HepG2 (cell line): ENCODE measurements around the gene GPR148. TPM values are rescaled to one million over a fixed set of nuclear protein-coding genes. Genes with fewer than 3 reads are reported as not detected.

Experiments
- ATAC-seq: fragments of 200-7000 bp; cut with Tn5 transposase; 3 replicates; pipeline ENCODE4 v1.9.1; 2020; ENCODE audit warnings: mild to moderate bottlenecking, moderate library complexity
- BruUV-seq: library from RNA; stranded (reverse); fragments of 400-500 nt; replicated peaks from 2 replicates; lab custom pipeline; 2021; lab: Mats Ljungman, UMichigan
- CTCF ChIA-PET: fragments of 300-600 bp; formaldehyde crosslinking; extraction: SDS; loops from one replicate; lab custom pipeline; 2021; ENCODE audit warnings: low total read pairs, inconsistent platforms, low intra/inter-chr PET ratio; lab: Yijun Ruan, JAX
- POLR2A ChIA-PET: fragments of 350-600 bp; sonication (Branson Sonifier 250); formaldehyde crosslinking; loops from one replicate; lab custom pipeline; 2020; ENCODE audit warnings: antibody characterized with exemption, inconsistent platforms; lab: Yijun Ruan, JAX
- DNase-seq: peaks from one replicate; pipeline ENCODE4 v3.0.0-alpha.2; 2015; ENCODE audit warnings: low spot score
- FAIRE-seq: peaks from 3 replicates; lab custom pipeline; 2011; peaks lifted over from hg19 to GRCh38; lab: Jason Lieb, UNC
- H2AFZ ChIP-seq: one replicate; pipeline ENCODE4 v1.6.1; 2011; ENCODE audit warnings: low read length, inconsistent platforms
- H3K27ac ChIP-seq: fragments of 300-600 bp; 3 replicates; pipeline ENCODE4 v1.8.0; 2011; ENCODE audit warnings: mixed run types, mild to moderate bottlenecking, mixed read lengths, low read length, inconsistent platforms; ENCODE audit not compliant: insufficient read depth; ENCODE audit errors: extremely low read length
- H3K27me3 ChIP-seq, 2 experiments: fragments of 200-600 bp in 1 of 2; 2 replicates in 1 of 2; 3 replicates in 1 of 2; pipeline versions ENCODE4 v1.6.0 to v1.8.0; 2011; ENCODE audit warnings: low read length in 2 of 2, mild to moderate bottlenecking in 2 of 2, moderate library complexity in 2 of 2, inconsistent platforms in 1 of 2; ENCODE audit not compliant: insufficient read depth in 2 of 2, control insufficient read depth in 1 of 2
- H3K36me3 ChIP-seq, 2 experiments: fragments of 200-600 bp in 1 of 2; replicated peaks in 1 of 2; 2 replicates in 1 of 2; 3 replicates in 1 of 2; pipeline versions ENCODE4 v1.5.1 to v1.8.0; 2011; ENCODE audit warnings: low read length in 2 of 2, inconsistent platforms in 1 of 2; ENCODE audit not compliant: insufficient read depth in 2 of 2, control insufficient read depth in 1 of 2
- H3K4me1 ChIP-seq: 2 replicates; pipeline ENCODE4 v1.5.1; 2012; ENCODE audit warnings: low read length, inconsistent platforms; ENCODE audit not compliant: insufficient read depth
- H3K4me2 ChIP-seq: 2 replicates; pipeline ENCODE4 v1.6.0; 2011; ENCODE audit warnings: low read depth, low read length, inconsistent platforms
- H3K4me3 ChIP-seq, 3 experiments: fragments of 200-600 bp in 1 of 3; sonication (generic), shearing (Covaris generic) in 1 of 3; replicated peaks in 1 of 3; 2 replicates each; pipeline ENCODE4 v1.5.1; 2011 to 2016; ENCODE audit warnings: low read length in 3 of 3, inconsistent platforms in 2 of 3, low read depth in 2 of 3, mild to moderate bottlenecking in 2 of 3, control low read depth in 1 of 3, mixed read lengths in 1 of 3; ENCODE audit not compliant: insufficient read depth in 1 of 3
- H3K79me2 ChIP-seq: one replicate; pipeline ENCODE4 v1.6.1; 2011; ENCODE audit warnings: low read length, inconsistent platforms; ENCODE audit not compliant: insufficient read depth
- H3K9ac ChIP-seq: 2 replicates; pipeline ENCODE4 v1.6.0; 2011; ENCODE audit warnings: mild to moderate bottlenecking, low read depth, low read length, inconsistent platforms; ENCODE audit not compliant: insufficient read depth
- H3K9me3 ChIP-seq: 2 replicates; pipeline ENCODE4 v1.5.1; 2012; ENCODE audit warnings: mild to moderate bottlenecking, low read length
- H4K20me1 ChIP-seq: 2 replicates; pipeline ENCODE4 v1.6.0; 2011; ENCODE audit warnings: inconsistent platforms, mild to moderate bottlenecking, low read length, moderate library complexity; ENCODE audit not compliant: insufficient read depth
- ATF6 ChIP-seq: sonication (generic); formaldehyde crosslinking; conservative IDR thresholded peaks from 2 replicates; pipeline ENCODE4 v1.4.0; 2020; ENCODE audit warnings: missing genetic modification reagents
- CEBPZ ChIP-seq: IDR thresholded peaks from 2 replicates; pipeline ENCODE4 v1.6.1; 2012; ENCODE audit warnings: low read length, improper control_type of control experiment
- ERF ChIP-seq: IDR thresholded peaks from 2 replicates; pipeline ENCODE4 v1.6.1; 2018; ENCODE audit warnings: missing biosample characterization, missing genetic modification reagents
- HOXA7 ChIP-seq: sonication (generic); formaldehyde crosslinking; IDR thresholded peaks from 2 replicates; pipeline ENCODE4 v1.8.1; 2022; ENCODE audit warnings: mild to moderate bottlenecking, missing genetic modification reagents, moderate library complexity
- KMT2B ChIP-seq: IDR thresholded peaks from 2 replicates; pipeline ENCODE4 v1.6.1; 2016; ENCODE audit warnings: missing genetic modification reagents, missing compliant biosample characterization
- MYPOP ChIP-seq: sonication (generic); formaldehyde crosslinking; IDR thresholded peaks from 2 replicates; pipeline ENCODE4 v1.8.1; 2023; ENCODE audit warnings: mild to moderate bottlenecking, moderate library complexity, missing genetic modification reagents
- PCBP1 ChIP-seq: fragments of 200-400 bp; formaldehyde crosslinking; IDR thresholded peaks from 2 replicates; pipeline ENCODE4 v1.6.1; 2017; ENCODE audit warnings: mild to moderate bottlenecking, low read depth, low read length, borderline replicate concordance
- PHF20 ChIP-seq: sonication (generic); formaldehyde crosslinking; IDR thresholded peaks from 2 replicates; pipeline ENCODE4 v1.5.0; 2020; ENCODE audit warnings: mild to moderate bottlenecking, missing genetic modification reagents
- POLR2AphosphoS5 ChIP-seq: IDR thresholded peaks from 2 replicates; pipeline ENCODE4 v1.6.1; 2012; ENCODE audit warnings: low read depth, low read length
- TERF1 ChIP-seq: sonication (generic); formaldehyde crosslinking; IDR thresholded peaks from 2 replicates; pipeline ENCODE4 v1.8.0; 2022; ENCODE audit warnings: mild to moderate bottlenecking, missing genetic modification reagents, moderate library complexity
- TGIF2 ChIP-seq: IDR thresholded peaks from 2 replicates; pipeline ENCODE4 v1.6.1; 2016; ENCODE audit warnings: control low read depth, missing compliant biosample characterization
- ZNF224 ChIP-seq: sonication (generic); formaldehyde crosslinking; IDR thresholded peaks from 2 replicates; pipeline ENCODE4 v1.5.0; 2020; ENCODE audit warnings: mild to moderate bottlenecking, missing genetic modification reagents
- ZNF496 ChIP-seq: sonication (generic); formaldehyde crosslinking; IDR thresholded peaks from 2 replicates; pipeline ENCODE4 v1.8.1; 2023; ENCODE audit warnings: mild to moderate bottlenecking, moderate library complexity, missing genetic modification reagents; ENCODE audit not compliant: insufficient replicate concordance
- ZNF589 ChIP-seq: sonication (generic); formaldehyde crosslinking; conservative IDR thresholded peaks from 2 replicates; pipeline ENCODE4 v1.8.0; 2022; ENCODE audit warnings: mild to moderate bottlenecking, moderate library complexity, missing genetic modification reagents
- WGBS: methylation state at CpG from one replicate; pipeline ENCODE4 v1.1.6; 2017; ENCODE audit warnings: low lambda C conversion rate; 5-methylcytosine and 5-hydroxymethylcytosine counted together
- in situ Hi-C: cut with HindIII; loops from 2 replicates; pipeline ENCODE4 v1.10.0; 2017; ENCODE audit warnings: low pct_unique_long_range_greater_than_20kb; ENCODE audit not compliant: extremely low pct_ligation_motif_present
- intact Hi-C: fragments of 100-400 bp; cut with micrococcal nuclease; formaldehyde crosslinking; loops from one replicate; pipeline ENCODE4 v1.10.0; 2022; ENCODE audit not compliant: unreplicated experiment
- polyA plus RNA-seq, 8 experiments: library from polyadenylated mRNA; depleted of rRNA in 3 of 8; stranded (reverse) in 7 of 8; unstranded in 1 of 8; fragments of >200 nt; fragmentation: Illumina TruSeq in 4 of 8; extraction: Trizol in 4 of 8; gene quantifications; 2 replicates each; pipeline versions ENCODE4 v1.2.1 to v1.2.3, GENCODE V29; 2011 to 2016; ENCODE audit warnings: low read depth in 4 of 8, missing spikeins in 1 of 8, mixed read lengths in 1 of 8; ENCODE audit not compliant: insufficient read depth in 1 of 8
- total RNA-seq, 5 experiments: library from RNA; depleted of rRNA; stranded (reverse); fragments of >200 nt; fragmentation: Illumina TruSeq; extraction: Trizol; gene quantifications; 2 replicates each; pipeline ENCODE4 v1.2.3, GENCODE V29; 2016; ENCODE audit warnings: low read depth in 1 of 5

The GPR148 gene
- total and polyA plus RNA-seq, 2 of the 13 experiments (the other 11 are each of a cell fraction or from before 2014, with no cell fraction given) = not detected

- TF ChIP-seq TERF1 = no peak
Observed at GRCh38 chr2:130744287-130745117, 15.6 kb downstream of the GPR148 start (continued).

GRCh38 chr2:130749078-130749477, 20.2 kb downstream of the GPR148 start:
- Histone ChIP-seq H2AFZ (no peak overlapping the region), H3K27ac (no peak overlapping the region), H4K20me1 (no peaks in the 10 kb centered on the region), H3K9me3 (no peaks in the 10 kb centered on the region), H3K4me1 (peaks cover 13% of the 10 kb centered on the region), H3K36me3 (no peaks in the 10 kb centered on the region), H3K9ac (no peak overlapping the region), H3K4me3 (no peak overlapping the region), H3K27me3 (peaks cover 0 to 14% of the 10 kb centered on the region in 2 experiments; a peak in 2 of 5 replicates), H3K79me2 (no peaks in the 10 kb centered on the region), H3K4me2 (no peak overlapping the region)
- POLR2A ChIA-PET = no interaction called here
- FAIRE-seq (no peak), ATAC-seq (no peak), DNase-seq (no peak)
- CTCF ChIA-PET = no interaction called here
- BruUV-seq = no TSS peak
- intact Hi-C loops = no loop called here
- WGBS = 68% methylated on average over 8 of the region's 9 CpGs
- in situ Hi-C loops = no loop called here
- TF ChIP-seq PHF20 (no peak), ATF6 (no peak), POLR2AphosphoS5 (no peak), ZNF589 (no peak), TGIF2 (no peak), KMT2B (CRISPR knock-in tag) (no peak), MYPOP (CRISPR knock-in tag) (no peak), ZNF496 (CRISPR knock-in tag) (no peak), ERF (CRISPR knock-in tag) (no peak), PCBP1 (no peak), HOXA7 (CRISPR knock-in tag) (no peak), ZNF224 (CRISPR knock-in tag) (no peak), CEBPZ (no peak)
